Inflammatory macrophage treated with lipopolysaccharide for 4 hours (primary cell): ENCODE results near the gene RGS7BP.
"Not testable (repeated sequence)": the region's sequence is repeated elsewhere in the genome, so short reads cannot be mapped to it uniquely, and the experiment has no call there.

ENCODE experiments used
- DNase-seq: peaks from one replicate; pipeline ENCODE4 v3.0.0-alpha.2; 2020

RGS7BP gene

GRCh38 chr5:64505769-64506566 is at the start of gene RGS7BP:
RGS7BP (plus strand) TSS chr5:64506015; CDS start chr5:64506625, 610 bp downstream.
- no peak for DNase-seq

GRCh38 chr5:64457846-64458245 is 48.0 kb upstream of the RGS7BP start:
- no peak for DNase-seq

GRCh38 chr5:64458948-64459347 is 46.9 kb upstream of the RGS7BP start:
- DNase-seq: no peak

GRCh38 chr5:64462391-64462790 is 43.4 kb upstream of the RGS7BP start:
- no peak for DNase-seq

GRCh38 chr5:64486163-64486562 is 19.7 kb upstream of the RGS7BP start:
- DNase-seq: no peak

- DNase-seq: no peak
Observed at GRCh38 chr5:64487283-64487682, 18.5 kb upstream of the RGS7BP start.

- no peak for DNase-seq
Observed at GRCh38 chr5:64489857-64490256, 16.0 kb upstream of the RGS7BP start.

- DNase-seq: no peak
Observed at GRCh38 chr5:64497386-64497785, 8.4 kb upstream of the RGS7BP start.

GRCh38 chr5:64502196-64502595 is 3.6 kb upstream of the RGS7BP start:
- no peak for DNase-seq

- no peak for DNase-seq
Observed at GRCh38 chr5:64506567-64507263, 900 bp downstream of the RGS7BP start.

GRCh38 chr5:64507264-64507605 is 1.4 kb downstream of the RGS7BP start:
- no peak for DNase-seq

- DNase-seq: no peak
Observed at GRCh38 chr5:64509828-64510227, 4.0 kb downstream of the RGS7BP start.

- no peak for DNase-seq
Observed at GRCh38 chr5:64513492-64513891, 7.7 kb downstream of the RGS7BP start.

GRCh38 chr5:64514612-64515011 is 8.8 kb downstream of the RGS7BP start:
- no peak for DNase-seq

GRCh38 chr5:64516216-64516615 is 10.4 kb downstream of the RGS7BP start:
- no peak for DNase-seq

GRCh38 chr5:64518793-64519192 is 13.0 kb downstream of the RGS7BP start:
- no peak for DNase-seq

- no peak for DNase-seq
Observed at GRCh38 chr5:64519263-64519662, 13.4 kb downstream of the RGS7BP start.

GRCh38 chr5:64526734-64527439 is 21.1 kb downstream of the RGS7BP start:
- DNase-seq: no peak

GRCh38 chr5:64530076-64530475 is 24.3 kb downstream of the RGS7BP start:
- no peak for DNase-seq

- no peak for DNase-seq
Observed at GRCh38 chr5:64532212-64532611, 26.4 kb downstream of the RGS7BP start.

GRCh38 chr5:64532657-64533056 is 26.8 kb downstream of the RGS7BP start:
- no peak for DNase-seq

GRCh38 chr5:64534033-64534432 is 28.2 kb downstream of the RGS7BP start:
- DNase-seq: no peak

GRCh38 chr5:64557911-64558310 is 52.1 kb downstream of the RGS7BP start:
- DNase-seq: no peak

GRCh38 chr5:64558641-64559040 is 52.8 kb downstream of the RGS7BP start:
- DNase-seq: not testable (repeated sequence)
